HUES48 (cell line): ENCODE measurements around the gene BCL11B.

Experiments
- H3K27ac ChIP-seq: one replicate; pipeline ENCODE4 v1.7.0; 2013; ENCODE audit warnings: low read depth, low read length, inconsistent platforms
- H3K27me3 ChIP-seq: 2 replicates; pipeline ENCODE4 v1.6.1; 2013; ENCODE audit warnings: mild to moderate bottlenecking, low read length; ENCODE audit not compliant: control insufficient read depth, insufficient read depth
- H3K36me3 ChIP-seq: 2 replicates; pipeline ENCODE4 v1.6.1; 2013; ENCODE audit warnings: low read length; ENCODE audit not compliant: control insufficient read depth, insufficient read depth
- H3K4me1 ChIP-seq: 2 replicates; pipeline ENCODE4 v1.6.1; 2013; ENCODE audit warnings: mild to moderate bottlenecking, low read length; ENCODE audit not compliant: control insufficient read depth, insufficient read depth
- H3K4me3 ChIP-seq: 2 replicates; pipeline ENCODE4 v1.5.1; 2013; ENCODE audit warnings: mild to moderate bottlenecking, low read depth, low read length
- H3K9ac ChIP-seq: 2 replicates; pipeline ENCODE4 v1.6.1; 2013; ENCODE audit warnings: mild to moderate bottlenecking, low read depth, low read length, moderate library complexity
- H3K9me3 ChIP-seq: 2 replicates; pipeline ENCODE4 v1.6.1; 2013; ENCODE audit warnings: low read length; ENCODE audit not compliant: control insufficient read depth, insufficient read depth

Gene BCL11B

GRCh38 chr14:99244367-99244901 is 27.6 kb downstream of the BCL11B start:
- Histone ChIP-seq H3K27me3 (peaks cover 13% of the 10 kb centered on the region), H3K4me1 (peaks cover 79% of the 10 kb centered on the region), H3K9ac (peak overlapping the region; percentile 92; the same call in 1 of the 2 replicates), H3K27ac (no peak overlapping the region), H3K9me3 (no peaks in the 10 kb centered on the region), H3K36me3 (no peaks in the 10 kb centered on the region), H3K4me3 (peak overlapping the region; percentile 71)

DNA sequence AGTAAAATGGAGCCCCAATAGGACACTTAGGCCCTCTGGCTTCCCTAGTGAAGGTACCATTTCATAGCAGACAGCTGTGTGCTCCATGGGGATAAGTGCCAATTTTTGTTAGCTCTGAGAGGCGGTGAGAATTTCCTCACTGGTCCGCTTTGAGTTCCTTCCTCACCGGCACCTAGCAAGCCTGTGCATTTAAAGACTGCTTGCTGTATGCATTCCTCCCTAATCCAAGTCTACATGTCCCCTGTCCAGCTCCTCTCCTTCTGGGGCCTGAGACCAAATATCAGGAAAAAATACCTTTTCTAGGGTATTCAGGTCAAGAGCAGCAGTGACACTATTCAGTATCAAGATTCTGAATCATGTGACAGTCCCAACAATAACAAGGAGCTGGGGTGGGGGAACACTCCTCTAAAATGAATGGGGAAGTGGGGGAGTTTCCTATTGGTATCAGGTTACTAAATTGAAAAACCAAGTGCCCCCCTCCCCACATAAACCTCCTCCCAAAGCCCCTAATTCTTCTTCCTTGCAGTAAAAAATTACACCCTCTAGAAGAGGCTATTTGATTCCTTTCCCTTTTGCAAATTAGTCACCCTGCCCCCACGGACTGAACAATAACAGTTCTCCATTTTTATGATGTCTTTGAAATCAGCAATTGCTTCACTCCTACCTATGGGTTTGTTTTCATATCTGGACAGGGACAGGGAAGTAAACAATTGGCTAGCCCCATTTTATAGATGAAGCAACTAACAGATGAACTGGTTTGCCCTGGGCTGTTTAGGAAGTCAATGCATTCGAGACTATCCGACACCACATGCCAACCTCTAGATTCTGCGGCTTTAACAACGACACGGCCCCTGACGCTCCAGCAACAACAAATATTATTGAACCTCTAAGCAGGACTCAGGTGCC is 28.9 kb downstream of the BCL11B start:
- Histone ChIP-seq H3K4me1 (peaks cover 78% of the 10 kb centered on the region), H3K36me3 (no peaks in the 10 kb centered on the region), H3K9ac (no peak overlapping the region), H3K9me3 (no peaks in the 10 kb centered on the region), H3K4me3 (no peak overlapping the region), H3K27ac (no peak overlapping the region), H3K27me3 (peaks cover 10% of the 10 kb centered on the region)

DNA sequence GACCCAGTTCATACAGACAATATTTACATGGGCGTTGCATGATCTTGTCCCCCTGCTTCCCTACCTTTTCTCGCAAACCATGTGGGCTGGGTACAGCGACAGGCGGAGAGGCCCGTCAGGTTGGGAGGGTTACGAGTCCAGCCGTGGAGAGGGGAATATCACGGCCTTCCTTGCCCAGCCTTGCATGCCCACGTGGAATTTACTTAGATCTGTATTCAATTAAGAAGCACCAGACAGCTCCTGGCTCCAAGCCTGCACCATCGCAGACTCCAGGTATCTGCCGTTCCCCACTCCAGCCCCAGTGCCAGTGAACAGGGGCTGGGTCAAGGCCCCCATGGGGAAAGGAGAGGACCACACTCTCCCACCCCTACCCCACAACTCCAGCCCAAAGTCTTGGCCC is 29.8 kb downstream of the BCL11B start:
- H3K9ac ChIP-seq = peak overlapping the region; percentile 33; the same call in 1 of the 2 replicates
- no peak overlapping the region for H3K4me3 ChIP-seq
- no peaks in the 10 kb centered on the region for H3K9me3 ChIP-seq
- H3K27me3 ChIP-seq = peaks cover 4% of the 10 kb centered on the region
- H3K27ac ChIP-seq = no peak overlapping the region
- H3K4me1 ChIP-seq = peaks cover 71% of the 10 kb centered on the region
- no peaks in the 10 kb centered on the region for H3K36me3 ChIP-seq

DNA sequence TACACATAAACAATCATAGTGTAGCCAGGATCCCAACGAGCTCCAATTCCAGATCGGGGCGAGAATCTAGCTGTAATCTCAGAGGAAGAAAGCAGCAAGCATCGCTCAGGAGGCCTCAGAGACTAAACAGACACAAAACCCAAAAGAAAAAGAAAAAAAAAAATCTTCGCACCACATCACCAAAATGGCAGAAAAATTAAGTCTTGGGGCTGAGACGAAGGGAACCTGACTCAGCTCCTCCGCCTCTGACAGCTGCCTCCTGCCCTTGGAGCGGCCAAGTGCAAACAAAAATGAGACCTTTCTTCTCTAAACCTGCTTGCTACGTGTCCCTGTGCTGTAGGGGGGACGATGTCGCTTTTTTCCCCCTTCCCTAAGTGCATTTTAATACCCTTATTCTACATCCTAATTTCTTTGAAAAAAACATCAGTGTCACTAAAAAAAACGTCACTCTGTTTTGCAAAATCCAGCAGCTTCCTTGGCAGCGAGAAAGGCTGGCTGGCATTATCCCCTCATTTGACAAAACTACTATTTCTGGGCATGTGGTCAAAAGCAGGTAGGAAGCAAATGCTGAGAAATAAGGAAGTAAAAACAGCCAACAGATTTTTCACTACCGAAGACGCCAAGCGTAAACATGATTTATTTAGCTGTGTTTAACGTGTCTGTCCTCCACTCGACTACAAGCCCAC is 30.5 kb downstream of the BCL11B start:
- H3K9me3 ChIP-seq = no peaks in the 10 kb centered on the region
- H3K4me1 ChIP-seq = peaks cover 69% of the 10 kb centered on the region
- H3K27ac ChIP-seq = no peak overlapping the region
- H3K9ac ChIP-seq = 0 out of 2 replicates have a peak overlapping the region, but pooled peaks have one; percentile 33
- H3K27me3 ChIP-seq = no peaks in the 10 kb centered on the region
- no peak overlapping the region for H3K4me3 ChIP-seq
- no peaks in the 10 kb centered on the region for H3K36me3 ChIP-seq

DNA sequence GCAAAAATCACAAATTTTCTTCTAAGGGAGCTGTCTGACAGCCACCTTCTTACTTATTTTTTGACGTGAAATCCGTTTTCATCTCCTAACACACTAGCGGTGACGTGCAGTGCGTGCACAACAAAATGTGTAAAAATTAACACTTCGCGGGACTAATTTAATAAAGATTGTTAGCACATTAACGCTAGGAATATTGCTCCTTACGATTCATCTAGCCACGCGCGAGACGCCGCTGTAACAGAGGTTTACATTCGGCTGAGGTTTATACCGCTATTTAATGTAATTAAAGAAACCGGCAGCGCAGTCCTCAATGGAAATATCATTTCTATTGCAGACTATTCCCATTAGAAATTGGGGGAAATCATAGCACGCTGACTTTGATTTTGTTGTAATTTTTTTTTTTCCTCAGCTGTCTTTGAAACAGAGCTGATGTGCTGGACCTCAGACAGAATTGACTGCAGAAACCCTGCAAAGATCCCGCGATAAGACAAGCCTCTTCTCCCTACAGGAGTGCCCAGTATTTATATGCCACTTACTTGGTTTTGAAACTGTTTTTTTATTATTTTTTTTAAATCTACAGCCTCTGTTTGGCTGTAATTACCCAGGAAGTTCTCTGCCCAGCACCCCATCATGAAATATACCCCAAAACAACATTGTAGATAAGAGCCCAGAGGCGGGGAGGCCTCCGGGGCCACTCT is 31.2 kb downstream of the BCL11B start:
- peaks cover 76% of the 10 kb centered on the region for H3K4me1 ChIP-seq
- H3K9ac ChIP-seq = no peak overlapping the region
- no peaks in the 10 kb centered on the region for H3K9me3 ChIP-seq
- H3K4me3 ChIP-seq = no peak overlapping the region
- H3K27me3 ChIP-seq = no peaks in the 10 kb centered on the region
- no peaks in the 10 kb centered on the region for H3K36me3 ChIP-seq
- H3K27ac ChIP-seq = no peak overlapping the region

- Histone ChIP-seq H3K27ac (no peak overlapping the region), H3K36me3 (no peaks in the 10 kb centered on the region), H3K9ac (no peak overlapping the region), H3K4me1 (peaks cover 74% of the 10 kb centered on the region), H3K27me3 (no peaks in the 10 kb centered on the region), H3K9me3 (no peaks in the 10 kb centered on the region), H3K4me3 (no peak overlapping the region)
Measured at GRCh38 chr14:99239661-99240092, 32.3 kb downstream of the BCL11B start.

DNA sequence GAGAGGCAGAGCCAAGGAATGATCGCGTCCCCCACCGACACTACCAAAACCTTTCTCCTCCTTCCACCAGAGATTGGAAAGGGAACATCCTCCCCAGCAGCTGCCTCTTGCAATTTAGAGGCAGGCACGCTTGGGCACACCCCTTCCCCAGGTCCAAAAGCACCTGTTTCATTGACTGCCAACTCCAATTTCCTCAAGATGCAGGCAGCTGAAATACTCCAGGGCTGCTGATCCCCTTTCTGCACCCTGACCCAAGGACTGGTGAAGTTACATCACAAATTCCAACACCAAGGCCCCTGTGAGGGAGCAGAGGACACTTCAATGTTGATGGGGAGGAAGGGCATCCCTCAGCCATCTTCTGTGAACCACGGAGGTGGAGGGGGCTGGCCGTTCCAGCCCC is 33.8 kb downstream of the BCL11B start:
- no peak overlapping the region for H3K27ac ChIP-seq
- no peaks in the 10 kb centered on the region for H3K27me3 ChIP-seq
- H3K9me3 ChIP-seq = no peaks in the 10 kb centered on the region
- no peaks in the 10 kb centered on the region for H3K36me3 ChIP-seq
- peaks cover 66% of the 10 kb centered on the region for H3K4me1 ChIP-seq
- H3K9ac ChIP-seq = no peak overlapping the region
- H3K4me3 ChIP-seq = no peak overlapping the region

DNA sequence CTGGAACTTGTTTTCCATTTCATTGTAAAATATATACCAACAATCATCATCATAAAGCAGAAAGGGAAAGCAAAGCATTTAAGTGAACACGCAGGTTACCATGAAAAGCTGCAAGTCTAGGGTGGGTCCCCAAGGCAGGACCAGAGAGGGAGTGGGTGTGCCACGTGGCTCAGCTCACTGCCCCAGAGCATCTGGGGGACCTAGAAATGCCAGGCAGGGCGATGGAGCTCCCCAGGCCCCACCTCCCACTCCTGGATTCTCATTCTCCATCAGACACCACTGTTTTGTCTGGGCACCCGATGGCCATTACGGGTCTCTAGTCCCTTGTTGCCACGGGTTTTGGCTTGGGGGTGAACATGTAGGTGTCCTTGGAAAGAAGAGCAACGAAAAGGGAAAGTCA is 34.7 kb downstream of the BCL11B start:
- Histone ChIP-seq H3K4me3 (no peak overlapping the region), H3K4me1 (peaks cover 60% of the 10 kb centered on the region), H3K27me3 (no peaks in the 10 kb centered on the region), H3K27ac (no peak overlapping the region), H3K9me3 (no peaks in the 10 kb centered on the region), H3K9ac (no peak overlapping the region), H3K36me3 (no peaks in the 10 kb centered on the region)

DNA sequence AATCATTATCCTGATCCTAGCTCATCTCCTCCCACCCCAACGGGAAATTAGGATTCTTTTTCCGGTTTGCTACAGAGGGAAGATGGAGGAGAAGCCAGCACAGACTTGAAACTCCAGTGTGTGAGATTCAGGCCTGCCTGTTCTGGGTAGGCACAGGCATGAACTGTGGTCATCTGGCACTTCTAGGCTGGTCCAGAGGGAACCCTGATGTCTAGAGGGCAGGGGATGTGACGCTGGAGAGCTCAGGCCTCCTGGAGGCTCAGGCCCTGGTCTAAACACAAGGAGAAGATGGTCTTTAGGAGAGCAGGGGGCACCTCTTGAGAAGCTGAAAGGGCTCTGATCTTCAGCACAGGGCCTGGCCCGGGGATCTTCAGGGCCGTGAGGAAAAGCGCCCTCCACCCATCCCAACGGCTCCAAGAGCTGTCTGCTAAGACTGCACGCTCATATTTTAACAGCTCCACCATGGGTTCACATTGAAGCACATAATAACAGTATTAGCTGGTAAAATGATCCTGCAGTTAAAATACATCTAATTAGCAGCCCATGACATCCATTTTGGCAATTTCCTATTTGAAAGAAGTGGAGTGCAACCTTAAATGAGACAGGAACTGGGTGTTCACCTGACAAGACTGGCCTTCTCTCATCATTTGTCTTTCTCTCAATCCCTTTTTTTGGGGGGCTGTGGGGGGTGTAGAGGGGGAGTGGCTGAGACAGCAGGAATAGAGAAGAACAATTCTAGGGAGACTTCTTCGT is 35.4 kb downstream of the BCL11B start:
- Histone ChIP-seq H3K27me3 (no peaks in the 10 kb centered on the region), H3K9ac (no peak overlapping the region), H3K9me3 (no peaks in the 10 kb centered on the region), H3K27ac (peak overlapping the region; percentile 42), H3K4me1 (peaks cover 57% of the 10 kb centered on the region), H3K4me3 (no peak overlapping the region), H3K36me3 (no peaks in the 10 kb centered on the region)

GRCh38 chr14:99235582-99236320 is 36.2 kb downstream of the BCL11B start:
- no peak overlapping the region for H3K9ac ChIP-seq
- no peaks in the 10 kb centered on the region for H3K27me3 ChIP-seq
- no peaks in the 10 kb centered on the region for H3K36me3 ChIP-seq
- H3K9me3 ChIP-seq = no peaks in the 10 kb centered on the region
- peak overlapping the region; percentile 67 for H3K4me3 ChIP-seq
- peak overlapping the region; percentile 22 for H3K27ac ChIP-seq
- peaks cover 49% of the 10 kb centered on the region for H3K4me1 ChIP-seq
